Heart left ventricle (tissue), 16 donors: ENCODE measurements around the gene GRIP1. TPM values are rescaled to one million over a fixed set of nuclear protein-coding genes. Genes with fewer than 3 reads are reported as not detected.

Source experiments
- ATAC-seq, 4 donors: fragments of 200-7000 bp; cut with Tn5 transposase; one replicate each; pipeline ENCODE4 v1.9.1; 2020 to 2022; ENCODE audit warnings: moderate library complexity in 4 of 4, mild to moderate bottlenecking in 3 of 4, moderate number of reproducible peaks in 1 of 4
- DNase-seq, 5 donors: peaks; one replicate each; pipeline ENCODE4 v3.0.0-alpha.2; 2020
- H3K27ac ChIP-seq, 12 donors: fragments of 200-600 bp; sonication (generic) in 4 of 12; one replicate each; pipeline versions ENCODE4 v1.5.0 to v1.8.0; 2016 to 2022; ENCODE audit warnings: mild to moderate bottlenecking in 2 of 12
- H3K27me3 ChIP-seq, 9 donors: fragments of 200-600 bp; sonication (generic) in 2 of 9; one replicate each; pipeline versions ENCODE4 v1.5.1 to v1.8.0; 2016 to 2022; ENCODE audit warnings: mild to moderate bottlenecking in 3 of 9
- H3K36me3 ChIP-seq, 9 donors: fragments of 200-600 bp; sonication (generic) in 2 of 9; one replicate each; pipeline versions ENCODE4 v1.5.0 to v1.8.0; 2018 to 2022; ENCODE audit warnings: mild to moderate bottlenecking in 2 of 9
- H3K4me1 ChIP-seq, 12 donors: fragments of 200-600 bp; sonication (generic) in 4 of 12; one replicate each; pipeline versions ENCODE4 v1.5.0 to v1.8.0; 2016 to 2022; ENCODE audit warnings: mild to moderate bottlenecking in 3 of 12
- H3K4me3 ChIP-seq, 12 donors: fragments of 200-600 bp; sonication (generic) in 4 of 12; one replicate each; pipeline versions ENCODE4 v1.5.0 to v1.8.0; 2017 to 2022; ENCODE audit warnings: mild to moderate bottlenecking in 9 of 12, moderate library complexity in 4 of 12
- H3K9me3 ChIP-seq, 12 donors: fragments of 200-600 bp; sonication (generic) in 4 of 12; one replicate each; pipeline versions ENCODE4 v1.5.0 to v1.8.0; 2016 to 2022; ENCODE audit warnings: mild to moderate bottlenecking in 1 of 12
- POLR2A ChIP-seq, 2 donors: fragments of 450-650 bp; IDR thresholded peaks; one replicate each; pipeline ENCODE4 v1.6.1; 2017; ENCODE audit warnings: antibody characterized with exemption in 2 of 2, mild to moderate bottlenecking in 2 of 2, moderate library complexity in 2 of 2
- WGBS, 4 donors: extraction: QIAGEN DNeasy Blood & Tissue Kit in 2 of 4; methylation state at CpG; one replicate each; pipeline versions ENCODE4 v1.1.5 to v1.1.7; 2013 to 2018; 5-methylcytosine and 5-hydroxymethylcytosine counted together
- intact Hi-C, 10 donors: fragments of 100-400 bp; cut with DNase I; formaldehyde crosslinking; loops; one replicate each; pipeline versions ENCODE4 v1.11.1 to v1.14.2; 2022
- polyA plus RNA-seq, 2 donors: library from polyadenylated mRNA; stranded (reverse); fragments of 200-250 nt; gene quantifications; one replicate each; pipeline ENCODE4 v1.2.3, GENCODE V29; 2013
- total RNA-seq, 9 donors: library from RNA; depleted of rRNA in 2 of 9; stranded (reverse); fragments of >200 nt in 2 of 9; fragmentation: NEBNext Ultra II Directional in 3 of 9; extraction: Animal tissue kit (Norgen Biotek cat#: 25700) in 3 of 9; gene quantifications; one replicate each; pipeline versions ENCODE4 v1.1.0 to v1.2.4, GENCODE V29; 2016 to 2023
- TF ChIP-seq, protein P1 (sequence below), 12 donors: fragments of 200-600 bp; sonication (generic) in 4 of 12; IDR thresholded peaks; one replicate each; pipeline versions ENCODE4 v1.5.0 to v1.8.0; 2018 to 2022; ENCODE audit warnings: antibody characterized with exemption in 12 of 12, mild to moderate bottlenecking in 5 of 12
- donor health status: ischemic (EF 13 %, LVEDD 7.1; RV severe dilation, severe dysfunction).
- donor health status: healthy with polysubstance abuse.
- donor health status: DM: no; HTN: yes; CAD: no.
- donor health status: DM: no; HTN: no; CAD: no.
- donor health status: ischemic (EF 25% LVEDD 6.9; RV normal size, moderate dysfunction).
- donor health status: ischemic (EF 25% LVEDD 5.7; RV mildly dilated, moderate dysfunction).
- donor health status: healthy.
- donor health status: DM: yes; HTN: yes; CAD: no.
- donor health status: ischemic (EF 35%, LVEDD 5.7; RV mildly dilated, moderate dysfunction).
- donor health status: nonischemic (EF 11% LVEDD 7.7; RV severe dilation, severe dysfunction).
- donor health status: DM: yes; HTN: yes; CAD: no.
- donor health status: PGD.
- donor health status: ischemic (EF 29% LVEDD 5.4; RV normal size, mild dysfunction).
- donor health status: nonischemic (EF 23%, LVEDD 6.1; RV moderate dilation, normal function).

Gene GRIP1
- total and polyA plus RNA-seq, 11 donors, result 0.30 to 8.4 (median 1.5) TPM

DNA sequence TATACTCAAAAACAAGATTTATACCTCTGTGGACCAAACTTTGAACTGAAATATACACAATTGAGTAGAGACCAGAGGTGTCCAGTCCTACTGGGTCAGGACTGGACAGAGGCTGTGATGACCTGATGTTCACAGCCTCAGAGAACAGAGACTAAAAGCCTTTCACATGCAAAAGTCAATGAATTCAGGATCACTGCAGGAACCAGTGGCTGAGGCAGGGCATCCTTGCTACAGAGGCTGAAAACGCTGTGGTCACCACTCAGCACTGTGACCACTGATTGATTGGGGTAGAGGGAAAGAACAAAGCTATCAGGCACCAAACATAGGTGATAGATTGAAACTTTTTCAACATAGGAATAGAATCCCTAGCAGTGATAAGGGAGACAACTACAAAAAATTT is 25.1 kb downstream of the GRIP1 start:
- DNase-seq (no peak), ATAC-seq (no peak)
- no peak for TF ChIP-seq POLR2A (IDR thresholded peaks at IDR 0.05)
- TF ChIP-seq, protein P1, sequence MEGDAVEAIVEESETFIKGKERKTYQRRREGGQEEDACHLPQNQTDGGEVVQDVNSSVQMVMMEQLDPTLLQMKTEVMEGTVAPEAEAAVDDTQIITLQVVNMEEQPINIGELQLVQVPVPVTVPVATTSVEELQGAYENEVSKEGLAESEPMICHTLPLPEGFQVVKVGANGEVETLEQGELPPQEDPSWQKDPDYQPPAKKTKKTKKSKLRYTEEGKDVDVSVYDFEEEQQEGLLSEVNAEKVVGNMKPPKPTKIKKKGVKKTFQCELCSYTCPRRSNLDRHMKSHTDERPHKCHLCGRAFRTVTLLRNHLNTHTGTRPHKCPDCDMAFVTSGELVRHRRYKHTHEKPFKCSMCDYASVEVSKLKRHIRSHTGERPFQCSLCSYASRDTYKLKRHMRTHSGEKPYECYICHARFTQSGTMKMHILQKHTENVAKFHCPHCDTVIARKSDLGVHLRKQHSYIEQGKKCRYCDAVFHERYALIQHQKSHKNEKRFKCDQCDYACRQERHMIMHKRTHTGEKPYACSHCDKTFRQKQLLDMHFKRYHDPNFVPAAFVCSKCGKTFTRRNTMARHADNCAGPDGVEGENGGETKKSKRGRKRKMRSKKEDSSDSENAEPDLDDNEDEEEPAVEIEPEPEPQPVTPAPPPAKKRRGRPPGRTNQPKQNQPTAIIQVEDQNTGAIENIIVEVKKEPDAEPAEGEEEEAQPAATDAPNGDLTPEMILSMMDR (IDR thresholded peaks at IDR 0.05), result no peak
- H3K9me3 ChIP-seq, result no peaks in the 10 kb centered on the region
- no peak overlapping the region for H3K4me3 ChIP-seq
- WGBS, 4 donors, result 39 to 56% (median 49%) methylated on average over 1 of the region's 1 CpG
- intact Hi-C loops, result no loop called here
- H3K27ac ChIP-seq, result no peak overlapping the region
- H3K4me1 ChIP-seq, result no peaks in the 10 kb centered on the region
- H3K36me3 ChIP-seq, result no peaks in the 10 kb centered on the region
- peaks cover 0 to 19% (median 0%) of the 10 kb centered on the region in 9 donors for H3K27me3 ChIP-seq

DNA sequence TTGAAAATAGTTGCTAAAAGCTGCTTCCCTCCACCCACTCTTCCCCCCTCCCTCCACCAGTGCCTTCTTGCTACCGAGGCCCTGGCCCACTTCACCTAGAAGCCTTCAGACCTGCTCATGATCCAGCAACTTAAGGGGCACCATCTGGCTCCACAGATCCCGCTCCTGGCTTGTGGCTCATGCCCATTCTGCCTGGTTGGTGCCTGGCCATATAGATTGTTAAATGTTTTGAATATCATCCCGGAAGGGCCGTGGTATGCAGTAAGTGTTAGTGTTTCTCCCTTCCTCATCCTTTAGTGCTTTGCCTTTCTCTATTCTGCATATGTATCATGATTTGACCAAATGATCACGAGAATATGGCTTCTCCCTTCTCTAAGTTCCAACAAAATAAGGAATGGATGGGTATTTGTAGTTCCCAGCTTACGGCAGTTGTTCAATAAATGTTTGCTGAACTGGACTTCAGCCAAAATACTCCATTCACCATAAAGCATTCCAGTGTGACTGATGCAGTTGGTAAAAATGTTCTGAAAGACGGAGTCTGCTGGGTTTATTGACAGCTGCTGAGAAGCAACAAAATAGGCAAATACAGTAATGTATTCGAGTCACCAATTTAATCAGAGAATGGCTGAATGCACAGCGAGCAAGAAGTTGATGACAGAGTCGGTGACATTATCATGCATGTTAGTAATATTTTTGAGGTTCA is 30.7 kb downstream of the GRIP1 start:
- intact Hi-C loops, result no loop called here
- TF ChIP-seq POLR2A (IDR thresholded peaks at IDR 0.05), result no peak
- TF ChIP-seq, protein P1 (IDR thresholded peaks at IDR 0.05), result no peak
- H3K9me3 ChIP-seq, result no peaks in the 10 kb centered on the region
- no peaks in the 10 kb centered on the region for H3K27me3 ChIP-seq
- ATAC-seq (no peak), DNase-seq (no peak)
- H3K4me1 ChIP-seq, result no peaks in the 10 kb centered on the region
- 83 to 86% (median 84%) methylated on average over 10 of the region's 10 CpGs for WGBS, 4 donors
- H3K36me3 ChIP-seq, result no peaks in the 10 kb centered on the region
- H3K27ac ChIP-seq, result no peak overlapping the region
- H3K4me3 ChIP-seq, result no peak overlapping the region

DNA sequence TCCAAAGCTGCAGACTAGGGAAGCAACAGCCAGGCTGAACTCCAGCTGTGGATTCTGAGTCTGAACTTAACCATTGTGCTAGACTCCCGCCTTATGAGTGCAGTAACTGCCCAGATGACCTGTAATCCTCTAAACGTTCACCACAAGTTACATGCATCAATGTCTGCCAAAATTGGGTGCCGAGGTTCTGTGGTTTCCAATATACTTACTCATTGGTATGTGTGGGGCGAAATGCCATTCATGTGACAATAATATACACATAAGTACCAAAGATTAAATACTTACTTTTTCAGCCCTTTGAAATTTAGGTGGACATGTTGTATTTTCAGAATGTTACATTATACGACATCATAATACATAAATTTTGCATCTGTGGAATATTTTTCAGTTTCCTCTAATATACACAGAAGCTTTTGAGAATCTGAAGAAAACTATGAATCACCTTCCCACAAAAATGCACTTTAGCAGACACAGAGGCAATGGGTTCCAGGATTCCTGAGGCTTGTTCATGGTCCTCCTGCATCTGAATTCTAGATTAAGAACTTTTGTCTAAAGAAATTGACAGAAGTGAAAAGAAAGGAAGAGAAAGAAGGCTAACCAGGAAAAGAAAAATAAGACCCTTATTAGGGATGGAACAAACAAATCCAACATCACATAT is 31.7 kb downstream of the GRIP1 start:
- Histone ChIP-seq H3K4me1 (no peaks in the 10 kb centered on the region), H3K27ac (no peak overlapping the region), H3K36me3 (no peaks in the 10 kb centered on the region), H3K4me3 (no peak overlapping the region), H3K27me3 (no peaks in the 10 kb centered on the region), H3K9me3 (no peaks in the 10 kb centered on the region)
- TF ChIP-seq POLR2A (IDR thresholded peaks at IDR 0.05), result no peak
- TF ChIP-seq, protein P1 (IDR thresholded peaks at IDR 0.05), result no peak
- ATAC-seq (no peak), DNase-seq (no peak)
- intact Hi-C loops, result no loop called here
- WGBS, 4 donors, result 76 to 85% (median 82%) methylated on average over 5 of the region's 5 CpGs

DNA sequence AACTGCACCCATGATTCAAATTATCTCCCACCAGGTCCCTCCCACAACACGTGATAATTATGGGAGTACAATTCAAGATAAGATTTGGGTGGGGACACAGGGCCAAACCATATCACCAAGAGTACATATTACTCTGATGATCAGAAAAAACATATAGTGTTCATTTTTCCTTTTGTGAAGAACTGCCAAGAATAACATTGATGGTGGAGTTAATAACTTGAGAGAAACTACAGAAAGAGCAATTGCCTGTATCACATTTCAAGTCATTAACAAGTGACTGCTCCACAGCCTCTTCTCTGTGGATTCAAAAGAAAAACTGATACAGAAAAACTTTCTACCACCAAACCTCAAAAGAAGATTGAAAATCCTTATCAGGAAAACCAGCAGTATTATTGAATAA is 34.7 kb downstream of the GRIP1 start:
- no peak overlapping the region for H3K4me3 ChIP-seq
- no peak for TF ChIP-seq POLR2A (IDR thresholded peaks at IDR 0.05)
- H3K4me1 ChIP-seq, result no peaks in the 10 kb centered on the region
- ATAC-seq (no peak), DNase-seq (no peak)
- no peak overlapping the region for H3K27ac ChIP-seq
- H3K9me3 ChIP-seq, result no peaks in the 10 kb centered on the region
- intact Hi-C loops, result no loop called here
- no peaks in the 10 kb centered on the region for H3K27me3 ChIP-seq
- 59 to 63% (median 61%) methylated on average over 1 of the region's 1 CpG for WGBS, 4 donors
- no peaks in the 10 kb centered on the region for H3K36me3 ChIP-seq
